ENCODE data around the gene GLI1.
A peak's percentile ranks its signal among the peaks of the same experiment; 100 is the strongest.

The GLI1 gene

GRCh38 chr12:57474862-57475261 lies 15.3 kb downstream of the GLI1 start:
- no peaks in the 10 kb centered on the region for H3K9me3 ChIP-seq (ENCODE audit: insufficient read depth, low read length)
- H3K27ac ChIP-seq (ENCODE audit: low read depth, low read length), result no peak overlapping the region
- no peaks in the 10 kb centered on the region for H4K20me1 ChIP-seq (ENCODE audit: low read depth, low read length)
- H3F3A ChIP-seq (ENCODE audit: insufficient read depth), result 0 out of 2 replicates have a peak, but pooled peaks cover 7% of the 10 kb centered on the region
- H3K4me3 ChIP-seq (ENCODE audit: insufficient read depth, low read length, poor library complexity, severe bottlenecking), result no peak overlapping the region
- H3K9me2 ChIP-seq (replicated peaks; ENCODE audit: insufficient read depth, low read length), result no peaks in the 10 kb centered on the region
- H3K9ac ChIP-seq (ENCODE audit: low read length), result no peak overlapping the region
- TF ChIP-seq, protein P1, sequence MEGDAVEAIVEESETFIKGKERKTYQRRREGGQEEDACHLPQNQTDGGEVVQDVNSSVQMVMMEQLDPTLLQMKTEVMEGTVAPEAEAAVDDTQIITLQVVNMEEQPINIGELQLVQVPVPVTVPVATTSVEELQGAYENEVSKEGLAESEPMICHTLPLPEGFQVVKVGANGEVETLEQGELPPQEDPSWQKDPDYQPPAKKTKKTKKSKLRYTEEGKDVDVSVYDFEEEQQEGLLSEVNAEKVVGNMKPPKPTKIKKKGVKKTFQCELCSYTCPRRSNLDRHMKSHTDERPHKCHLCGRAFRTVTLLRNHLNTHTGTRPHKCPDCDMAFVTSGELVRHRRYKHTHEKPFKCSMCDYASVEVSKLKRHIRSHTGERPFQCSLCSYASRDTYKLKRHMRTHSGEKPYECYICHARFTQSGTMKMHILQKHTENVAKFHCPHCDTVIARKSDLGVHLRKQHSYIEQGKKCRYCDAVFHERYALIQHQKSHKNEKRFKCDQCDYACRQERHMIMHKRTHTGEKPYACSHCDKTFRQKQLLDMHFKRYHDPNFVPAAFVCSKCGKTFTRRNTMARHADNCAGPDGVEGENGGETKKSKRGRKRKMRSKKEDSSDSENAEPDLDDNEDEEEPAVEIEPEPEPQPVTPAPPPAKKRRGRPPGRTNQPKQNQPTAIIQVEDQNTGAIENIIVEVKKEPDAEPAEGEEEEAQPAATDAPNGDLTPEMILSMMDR (IDR thresholded peaks at IDR 0.05; ENCODE audit: insufficient read depth, low read length, poor library complexity, severe bottlenecking), result no peak
- TF ChIP-seq EZH2phosphoT487 (conservative IDR thresholded peaks at IDR 0.05; ENCODE audit: low read length), result no peak
- H3K36me3 ChIP-seq (ENCODE audit: low read length), result no peaks in the 10 kb centered on the region
- H3K4me2 ChIP-seq (ENCODE audit: low read depth, low read length, poor library complexity, severe bottlenecking), result no peak overlapping the region
- no peaks in the 10 kb centered on the region for H3K79me2 ChIP-seq (ENCODE audit: insufficient read depth, low read length)
- no peaks in the 10 kb centered on the region for H3K27me3 ChIP-seq (ENCODE audit: low read length)
- H2AFZ ChIP-seq (ENCODE audit: low read depth, low read length, severe bottlenecking), result no peak overlapping the region

GRCh38 chr12:57475271-57476161 lies 15.9 kb downstream of the GLI1 start:
- H3F3A ChIP-seq (ENCODE audit: insufficient read depth), result 0 out of 2 replicates have a peak, but pooled peaks cover 7% of the 10 kb centered on the region
- TF ChIP-seq, protein P1 (IDR thresholded peaks at IDR 0.05; ENCODE audit: insufficient read depth, low read length, poor library complexity, severe bottlenecking), result no peak
- TF ChIP-seq EZH2phosphoT487 (conservative IDR thresholded peaks at IDR 0.05; ENCODE audit: low read length), result no peak
- no peaks in the 10 kb centered on the region for H4K20me1 ChIP-seq (ENCODE audit: low read depth, low read length)
- no peak overlapping the region for H3K4me3 ChIP-seq (ENCODE audit: insufficient read depth, low read length, poor library complexity, severe bottlenecking)
- no peak overlapping the region for H3K9ac ChIP-seq (ENCODE audit: low read length)
- H2AFZ ChIP-seq (ENCODE audit: low read depth, low read length, severe bottlenecking), result no peak overlapping the region
- no peaks in the 10 kb centered on the region for H3K79me2 ChIP-seq (ENCODE audit: insufficient read depth, low read length)
- H3K27ac ChIP-seq (ENCODE audit: low read depth, low read length), result no peak overlapping the region
- no peak overlapping the region for H3K4me2 ChIP-seq (ENCODE audit: low read depth, low read length, poor library complexity, severe bottlenecking)
- no peaks in the 10 kb centered on the region for H3K9me3 ChIP-seq (ENCODE audit: insufficient read depth, low read length)
- H3K27me3 ChIP-seq (ENCODE audit: low read length), result no peaks in the 10 kb centered on the region
- H3K36me3 ChIP-seq (ENCODE audit: low read length), result no peaks in the 10 kb centered on the region
- H3K9me2 ChIP-seq (replicated peaks; ENCODE audit: insufficient read depth, low read length), result no peaks in the 10 kb centered on the region

- Histone ChIP-seq H3F3A (ENCODE audit: insufficient read depth) (peaks cover 12% of the 10 kb centered on the region; the same call in 1 of the 2 replicates), H3K4me3 (ENCODE audit: insufficient read depth, low read length, poor library complexity, severe bottlenecking) (no peak overlapping the region), H4K20me1 (ENCODE audit: low read depth, low read length) (no peaks in the 10 kb centered on the region), H3K9me3 (ENCODE audit: insufficient read depth, low read length) (no peaks in the 10 kb centered on the region), H3K27me3 (ENCODE audit: low read length) (no peaks in the 10 kb centered on the region), H3K4me2 (ENCODE audit: low read depth, low read length, poor library complexity, severe bottlenecking) (peak overlapping the region; percentile 49), H3K27ac (ENCODE audit: low read depth, low read length) (no peak overlapping the region), H3K79me2 (ENCODE audit: insufficient read depth, low read length) (no peaks in the 10 kb centered on the region), H3K9ac (ENCODE audit: low read length) (no peak overlapping the region), H3K9me2 (replicated peaks; ENCODE audit: insufficient read depth, low read length) (no peaks in the 10 kb centered on the region), H2AFZ (ENCODE audit: low read depth, low read length, severe bottlenecking) (no peak overlapping the region), H3K36me3 (ENCODE audit: low read length) (no peaks in the 10 kb centered on the region)
- no peak for TF ChIP-seq EZH2phosphoT487 (conservative IDR thresholded peaks at IDR 0.05; ENCODE audit: low read length)
- TF ChIP-seq, protein P1 (IDR thresholded peaks at IDR 0.05; ENCODE audit: insufficient read depth, low read length, poor library complexity, severe bottlenecking), result peak; percentile 11
Observed at GRCh38 chr12:57476162-57476992, 16.8 kb downstream of the GLI1 start.
